Small intestine (tissue), 7 donors: Measurements from ENCODE around the gene KCNJ6. TPM values are rescaled to one million over a fixed set of nuclear protein-coding genes. Genes with fewer than 3 reads are reported as not detected.
A peak's percentile ranks its signal among the peaks of the same experiment; 100 is the strongest.

Source experiments
- DNase-seq, 2 donors: peaks; one replicate each; pipeline versions ENCODE4 v3.0.0 to v3.0.0-alpha.2; 2013
- FAIRE-seq: peaks from 2 replicates; lab custom pipeline; 2012; peaks lifted over from hg19 to GRCh38; lab: Jason Lieb, UNC
- H3K27ac ChIP-seq, 3 donors: one replicate each; pipeline ENCODE4 v1.5.1; 2013; ENCODE audit warnings: low read length in 2 of 3, mild to moderate bottlenecking in 2 of 3, control low read depth in 1 of 3, inconsistent platforms in 1 of 3, low read depth in 1 of 3, moderate library complexity in 1 of 3
- H3K27me3 ChIP-seq, 3 donors: one replicate each; pipeline ENCODE4 v1.6.1; 2013; ENCODE audit warnings: low read length in 3 of 3, inconsistent platforms in 1 of 3; ENCODE audit not compliant: control insufficient read depth in 3 of 3, insufficient read depth in 3 of 3
- H3K36me3 ChIP-seq, 3 donors: one replicate each; pipeline ENCODE4 v1.6.1; 2013; ENCODE audit warnings: low read length in 3 of 3, inconsistent platforms in 1 of 3, low read depth in 1 of 3, mild to moderate bottlenecking in 1 of 3, moderate library complexity in 1 of 3; ENCODE audit not compliant: control insufficient read depth in 3 of 3, insufficient read depth in 2 of 3
- H3K4me1 ChIP-seq, 3 donors: one replicate each; pipeline ENCODE4 v1.6.1; 2013; ENCODE audit warnings: low read length in 2 of 3, inconsistent platforms in 1 of 3, low read depth in 1 of 3, mild to moderate bottlenecking in 1 of 3, moderate library complexity in 1 of 3; ENCODE audit not compliant: control insufficient read depth in 3 of 3, insufficient read depth in 2 of 3
- H3K4me3 ChIP-seq, 3 donors: one replicate each; pipeline ENCODE4 v1.5.1; 2013; ENCODE audit warnings: low read length in 3 of 3, control low read depth in 1 of 3, inconsistent platforms in 1 of 3, low read depth in 1 of 3, mild to moderate bottlenecking in 1 of 3, moderate library complexity in 1 of 3
- H3K9me3 ChIP-seq, 2 donors: one replicate each; pipeline ENCODE4 v1.6.1; 2013; ENCODE audit warnings: low read depth in 1 of 2, low read length in 1 of 2; ENCODE audit not compliant: control insufficient read depth in 2 of 2, insufficient read depth in 1 of 2
- WGBS, 3 donors: extraction: QIAGEN DNeasy Blood & Tissue Kit; methylation state at CpG; one replicate each; pipeline ENCODE4 v1.1.7; 2013; 5-methylcytosine and 5-hydroxymethylcytosine counted together
- polyA plus RNA-seq, 4 donors: library from polyadenylated mRNA; stranded (reverse) in 3 of 4; unstranded in 1 of 4; fragments of 200-250 nt in 3 of 4; fragments of 120-200 nt in 1 of 4; gene quantifications; one replicate each; pipeline versions ENCODE4 v1.2.1 to v1.2.3, GENCODE V29; 2013
- donor health status: healthy with polysubstance abuse.
- donor health status: control.
- donor health status: control.
- donor health status: Bipolar disorder and iron deficiency.
- donor health status: healthy.

KCNJ6 gene
- polyA plus RNA-seq, 4 donors: under 0.01 to 0.24 (median 0.03) TPM; not detected in 1

DNA sequence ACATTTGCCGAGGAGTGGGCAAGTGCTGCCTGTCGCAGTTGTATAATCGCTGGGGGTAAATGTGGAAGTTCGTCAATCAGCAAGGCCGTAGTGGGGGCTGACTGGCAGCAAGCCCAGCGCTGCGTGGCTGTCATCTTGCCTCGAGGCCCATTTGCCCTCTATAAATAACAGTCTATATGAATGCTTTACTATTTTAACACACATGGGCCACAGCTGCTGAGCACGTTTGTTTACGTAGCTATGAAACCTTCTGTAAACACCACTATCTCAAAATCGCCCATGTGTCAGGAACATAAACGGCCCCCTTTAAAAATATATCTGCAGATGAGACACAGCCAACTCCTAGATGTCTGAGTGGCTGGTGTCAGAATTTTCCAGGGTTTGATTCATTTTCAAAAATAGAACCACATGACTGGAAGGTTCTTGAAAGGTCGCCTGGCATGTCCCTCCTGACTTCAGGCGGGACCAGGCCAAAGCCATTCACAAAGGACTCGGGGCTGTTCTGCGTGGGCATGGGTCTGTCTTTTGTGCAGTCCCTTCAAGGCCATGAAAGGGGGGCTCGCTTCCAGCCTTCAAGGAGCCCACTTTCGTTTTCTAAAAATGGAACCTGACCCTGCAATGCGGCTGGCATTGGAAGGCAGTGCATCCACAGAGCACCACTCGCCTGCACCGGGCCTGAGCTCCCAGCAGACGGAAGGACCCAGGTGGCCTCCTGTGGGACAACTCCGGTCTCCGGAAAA is 205.5 kb downstream of the KCNJ6 start:
- peak; percentile 11 to 36 for DNase-seq
- no peaks in the 10 kb centered on the region for H3K27me3 ChIP-seq
- no peak for FAIRE-seq
- H3K4me3 ChIP-seq: no peak overlapping the region
- H3K4me1 ChIP-seq: peaks cover 0 to 3% (median 0%) of the 10 kb centered on the region in 3 donors
- H3K36me3 ChIP-seq: no peaks in the 10 kb centered on the region
- H3K27ac ChIP-seq: no peak overlapping the region
- 50 to 56% (median 55%) methylated on average over 24 of the region's 24 CpGs for WGBS, 3 donors
- no peaks in the 10 kb centered on the region for H3K9me3 ChIP-seq

DNA sequence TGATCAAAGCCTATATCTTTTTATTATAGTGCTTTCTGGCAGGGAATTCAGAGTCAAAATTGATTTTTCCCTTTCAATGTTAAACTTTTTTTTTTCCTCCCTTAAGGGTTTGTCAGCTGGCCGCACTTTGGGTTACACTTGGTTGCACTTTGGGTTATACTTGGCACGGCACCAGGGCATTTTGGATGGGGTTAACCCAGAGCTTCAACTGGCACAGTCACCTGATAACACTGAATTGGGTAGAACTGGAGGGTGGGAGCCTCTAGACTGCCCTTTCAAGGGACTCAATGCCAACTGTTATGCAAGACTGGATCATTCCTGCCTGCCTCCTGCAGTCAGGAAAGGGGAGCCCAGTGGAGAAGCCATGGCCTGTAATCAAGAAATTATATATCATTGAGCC is 211.5 kb downstream of the KCNJ6 start:
- H3K27ac ChIP-seq: no peak overlapping the region
- H3K4me1 ChIP-seq: no peaks in the 10 kb centered on the region
- DNase-seq (no peak), FAIRE-seq (no peak)
- 42 to 85% (median 50%) methylated on average over 2 of the region's 2 CpGs for WGBS, 3 donors
- H3K9me3 ChIP-seq: no peaks in the 10 kb centered on the region
- H3K4me3 ChIP-seq: no peak overlapping the region
- H3K36me3 ChIP-seq: no peaks in the 10 kb centered on the region
- H3K27me3 ChIP-seq: no peaks in the 10 kb centered on the region

DNA sequence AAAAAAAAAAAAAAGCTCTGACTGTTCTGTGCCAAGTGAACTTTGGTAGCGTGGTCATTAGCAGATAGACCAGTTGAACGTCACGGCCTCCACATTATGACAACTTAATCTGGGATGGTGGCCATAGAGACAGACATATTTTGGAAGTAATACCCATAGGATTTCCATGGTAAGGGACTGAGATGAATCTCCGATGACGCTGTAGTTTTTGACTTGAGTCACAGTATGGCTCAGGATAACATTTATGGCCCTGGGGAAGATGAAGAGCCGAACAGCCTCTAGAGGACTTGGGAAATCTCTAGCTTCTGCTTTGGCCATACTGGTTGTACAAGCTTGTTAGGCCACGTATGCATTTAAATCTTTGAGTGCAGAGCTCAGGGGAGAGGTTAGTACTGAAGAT is 214.0 kb downstream of the KCNJ6 start:
- DNase-seq (no peak), FAIRE-seq (no peak)
- no peaks in the 10 kb centered on the region for H3K9me3 ChIP-seq
- H3K27me3 ChIP-seq: no peaks in the 10 kb centered on the region
- H3K4me3 ChIP-seq: no peak overlapping the region
- H3K27ac ChIP-seq: no peak overlapping the region
- H3K4me1 ChIP-seq: no peaks in the 10 kb centered on the region
- H3K36me3 ChIP-seq: no peaks in the 10 kb centered on the region
- 48 to 75% (median 60%) methylated on average over 7 of the region's 7 CpGs for WGBS, 3 donors

DNA sequence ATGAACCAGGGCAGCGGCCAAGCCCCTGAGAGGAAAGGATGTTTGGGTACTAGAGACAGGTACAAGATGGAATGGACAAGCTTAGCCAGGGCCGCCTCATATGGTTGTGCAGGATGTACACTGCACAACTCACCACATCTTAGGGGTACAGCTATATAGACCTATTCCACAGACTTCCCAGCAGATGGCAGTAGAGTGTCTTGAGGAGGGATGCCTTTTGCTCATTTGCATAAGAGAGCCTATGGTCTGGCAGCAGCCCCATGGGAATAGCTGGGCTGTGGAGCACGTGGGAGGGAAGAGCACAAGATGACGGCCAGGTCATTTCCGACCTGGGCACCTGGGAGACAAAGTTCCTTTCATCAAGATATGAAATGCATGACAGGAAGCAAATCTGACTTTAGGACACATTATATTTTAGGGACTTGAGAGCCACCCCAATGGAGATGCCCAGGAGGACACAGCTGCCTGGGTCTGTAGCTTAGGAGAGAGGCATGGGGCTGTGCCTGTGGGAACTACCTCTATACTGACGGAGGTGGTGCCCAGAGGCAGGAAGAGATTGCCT is 215.5 kb downstream of the KCNJ6 start:
- DNase-seq (peak; percentile 59 to 62), FAIRE-seq (no peak)
- Histone ChIP-seq H3K4me3 (no peak overlapping the region), H3K36me3 (no peaks in the 10 kb centered on the region), H3K27ac (no peak overlapping the region), H3K4me1 (no peaks in the 10 kb centered on the region), H3K9me3 (no peaks in the 10 kb centered on the region), H3K27me3 (no peaks in the 10 kb centered on the region)
- 40 to 43% (median 41%) methylated on average over 6 of the region's 6 CpGs for WGBS, 3 donors

DNA sequence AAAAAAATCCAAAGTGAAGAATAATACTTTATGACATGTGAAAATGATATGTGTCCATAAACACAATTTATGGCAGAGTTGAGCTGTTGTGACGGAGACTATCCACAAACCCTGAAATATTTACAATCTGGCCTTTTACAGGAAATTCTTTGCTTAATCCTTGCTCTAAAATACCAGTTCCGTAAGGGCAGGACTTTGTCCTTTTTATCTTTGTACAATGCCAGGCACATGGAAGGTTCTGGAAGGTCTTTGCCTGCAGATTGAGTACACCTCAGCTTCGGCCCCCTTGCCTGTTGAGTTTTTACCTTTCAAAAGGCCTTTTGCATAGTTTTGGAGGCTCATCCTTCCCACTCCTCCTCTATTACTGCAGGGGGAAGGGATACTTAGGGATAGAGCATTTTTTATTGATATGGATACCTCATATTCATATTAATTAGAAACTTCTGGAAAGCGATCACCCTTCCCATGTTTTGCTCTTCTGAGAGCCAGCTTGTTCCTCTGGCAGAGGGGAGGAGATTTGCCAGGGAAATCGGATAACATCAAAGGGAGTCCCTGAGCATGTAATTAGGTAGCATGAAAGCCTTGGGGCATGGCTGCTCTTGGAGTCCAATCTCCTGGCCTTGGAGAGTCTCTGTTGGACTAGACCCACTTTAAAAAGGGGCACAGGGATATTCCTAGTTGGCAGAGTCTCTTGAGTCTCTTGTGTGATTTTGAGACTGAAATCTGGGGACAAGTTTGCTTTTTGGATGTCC is 217.1 kb downstream of the KCNJ6 start:
- H3K36me3 ChIP-seq: no peaks in the 10 kb centered on the region
- FAIRE-seq (no peak), DNase-seq (peak in 1 of 2 donors; percentile 11)
- WGBS, 3 donors: 28 to 61% (median 44%) methylated on average over 5 of the region's 5 CpGs
- no peak overlapping the region for H3K27ac ChIP-seq
- H3K4me1 ChIP-seq: no peaks in the 10 kb centered on the region
- no peak overlapping the region for H3K4me3 ChIP-seq
- no peaks in the 10 kb centered on the region for H3K9me3 ChIP-seq
- H3K27me3 ChIP-seq: peaks cover 0 to 3% (median 0%) of the 10 kb centered on the region in 3 donors

DNA sequence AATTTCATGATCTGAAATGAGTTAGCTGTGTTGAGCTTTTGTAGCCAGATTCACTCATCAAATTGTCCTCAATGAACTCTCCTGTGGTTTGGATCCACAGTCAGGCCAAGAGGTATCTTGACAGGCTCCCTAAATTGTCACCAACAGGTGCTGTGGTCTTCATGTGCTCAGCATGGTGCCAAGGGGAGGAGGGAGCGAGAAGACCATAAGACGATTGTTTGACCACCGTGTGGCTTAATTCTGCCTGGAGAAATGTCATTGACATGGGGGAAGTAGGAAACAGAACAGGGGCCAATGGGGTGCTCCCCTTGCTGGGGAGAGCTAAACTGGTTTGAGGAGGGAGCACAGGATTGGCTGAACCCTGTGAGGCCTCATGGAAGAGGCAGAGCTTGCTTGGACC is 219.3 kb downstream of the KCNJ6 start:
- WGBS, 3 donors: 91 to 94% (median 92%) methylated on average over 3 of the region's 3 CpGs
- Histone ChIP-seq H3K27me3 (peaks cover 0 to 3% (median 0%) of the 10 kb centered on the region in 3 donors), H3K36me3 (no peaks in the 10 kb centered on the region), H3K4me1 (no peaks in the 10 kb centered on the region), H3K9me3 (no peaks in the 10 kb centered on the region), H3K27ac (no peak overlapping the region), H3K4me3 (no peak overlapping the region)
- DNase-seq (no peak), FAIRE-seq (no peak)

DNA sequence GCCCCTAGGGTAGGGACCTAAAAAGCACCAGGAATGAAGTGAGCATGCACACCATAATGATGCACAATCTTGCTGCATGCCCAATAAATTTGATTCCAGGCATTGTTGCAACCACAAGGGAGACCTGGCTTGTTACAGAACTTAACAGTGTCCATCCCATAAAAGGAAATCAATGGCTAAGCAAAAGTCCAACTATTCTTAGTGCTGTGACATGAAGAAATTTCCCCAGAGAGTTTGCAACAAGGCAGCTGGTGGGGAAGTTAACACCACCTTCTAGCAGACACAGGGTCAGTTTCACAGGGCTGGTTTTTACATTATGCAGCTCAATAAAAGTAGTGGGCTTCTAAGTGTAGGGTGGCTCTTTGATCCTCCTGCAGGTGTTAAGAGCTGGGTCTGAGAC is 221.1 kb downstream of the KCNJ6 start:
- no peak for FAIRE-seq
- H3K4me1 ChIP-seq: no peaks in the 10 kb centered on the region
- peaks cover 0 to 3% (median 0%) of the 10 kb centered on the region in 3 donors for H3K27me3 ChIP-seq
- no peaks in the 10 kb centered on the region for H3K36me3 ChIP-seq
- no peak overlapping the region for H3K27ac ChIP-seq
- no peaks in the 10 kb centered on the region for H3K9me3 ChIP-seq
- no peak overlapping the region for H3K4me3 ChIP-seq
- DNase-seq: no peak

DNA sequence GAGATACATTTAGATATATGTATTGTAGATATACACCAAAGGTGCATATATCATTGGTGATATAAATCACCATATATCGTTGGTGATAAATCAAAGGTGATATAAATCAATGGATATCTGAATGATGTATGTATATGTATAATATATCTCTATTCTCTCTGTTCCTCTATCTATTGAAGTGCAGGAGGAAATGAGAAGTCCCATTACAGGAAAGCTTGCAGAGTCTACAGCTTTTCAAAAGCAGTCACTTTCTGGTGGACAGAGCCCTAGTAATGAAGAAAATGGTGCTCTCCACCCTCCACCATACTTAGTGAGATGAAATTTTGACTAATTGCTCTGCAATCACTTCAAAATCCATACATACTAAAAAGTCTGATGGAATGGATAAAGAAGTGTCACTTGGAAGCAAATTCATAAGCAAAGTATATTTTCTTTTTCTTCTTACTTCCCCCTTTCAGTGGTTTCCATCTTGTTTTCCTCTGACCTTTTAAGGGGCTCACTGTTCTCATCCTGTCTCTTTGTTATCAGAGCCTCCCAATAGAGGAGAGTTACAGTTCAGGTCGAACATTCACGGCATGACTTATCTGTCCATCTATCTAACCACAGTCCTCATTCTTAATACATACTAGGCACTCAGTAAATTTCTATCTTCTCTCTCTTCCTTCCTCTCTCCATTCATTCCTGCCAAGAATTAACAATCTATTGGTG is 227.2 kb downstream of the KCNJ6 start:
- Histone ChIP-seq H3K4me3 (no peak overlapping the region), H3K27me3 (no peaks in the 10 kb centered on the region), H3K4me1 (no peaks in the 10 kb centered on the region), H3K36me3 (no peaks in the 10 kb centered on the region), H3K27ac (no peak overlapping the region), H3K9me3 (no peaks in the 10 kb centered on the region)
- DNase-seq (no peak), FAIRE-seq (no peak)
- 57 to 63% (median 62%) methylated on average over 3 of the region's 3 CpGs for WGBS, 3 donors
